ENCODE results near the gene NUCB1.
A peak's percentile ranks its signal among the peaks of the same experiment; 100 is the strongest.
"Not testable (repeated sequence)": the region's sequence is repeated elsewhere in the genome, so short reads cannot be mapped to it uniquely, and the experiment has no call there.

The NUCB1 gene

DNA sequence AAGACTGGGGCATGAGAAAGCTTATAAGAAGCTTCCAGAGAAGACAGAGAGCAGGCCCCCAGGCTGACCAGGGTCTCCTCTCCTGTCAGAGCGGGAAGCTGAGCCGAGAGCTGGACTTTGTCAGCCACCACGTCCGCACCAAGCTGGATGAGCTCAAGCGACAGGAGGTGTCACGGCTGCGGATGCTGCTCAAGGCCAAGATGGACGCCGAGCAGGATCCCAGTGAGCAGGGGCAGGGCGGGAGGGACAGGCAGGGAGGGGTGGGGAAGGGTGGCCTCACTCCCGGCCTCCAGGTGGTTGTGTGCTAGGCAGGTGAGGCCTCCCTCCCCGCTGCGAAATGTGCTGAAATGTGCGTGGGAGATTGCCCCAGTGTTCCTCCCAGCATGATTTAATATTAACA is 5.6 kb downstream of the NUCB1 start:
- DNase-seq (ENCODE audit: low read depth in 2 of 2): no peak

DNA sequence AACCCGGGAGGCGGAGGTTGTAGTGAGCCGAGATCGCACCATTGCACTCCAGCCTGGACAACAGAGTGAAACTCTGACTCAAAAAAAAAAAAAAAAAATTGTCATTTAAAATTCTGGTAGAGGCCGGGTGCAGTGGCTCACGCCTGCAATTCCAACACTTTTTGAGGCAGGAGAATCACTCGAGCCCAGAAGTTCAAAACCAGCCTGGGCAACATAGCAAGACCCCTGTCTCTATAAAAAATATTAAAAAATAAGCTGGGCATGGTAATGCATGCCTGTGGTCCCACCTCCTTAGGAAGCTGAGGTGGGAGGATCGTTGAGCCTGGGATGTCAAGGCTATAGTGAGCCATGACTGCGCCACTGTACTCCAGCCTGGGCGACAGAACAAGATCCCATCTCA is 6.2 kb downstream of the NUCB1 start:
- DNase-seq (ENCODE audit: low read depth in 2 of 2): no peak

DNA sequence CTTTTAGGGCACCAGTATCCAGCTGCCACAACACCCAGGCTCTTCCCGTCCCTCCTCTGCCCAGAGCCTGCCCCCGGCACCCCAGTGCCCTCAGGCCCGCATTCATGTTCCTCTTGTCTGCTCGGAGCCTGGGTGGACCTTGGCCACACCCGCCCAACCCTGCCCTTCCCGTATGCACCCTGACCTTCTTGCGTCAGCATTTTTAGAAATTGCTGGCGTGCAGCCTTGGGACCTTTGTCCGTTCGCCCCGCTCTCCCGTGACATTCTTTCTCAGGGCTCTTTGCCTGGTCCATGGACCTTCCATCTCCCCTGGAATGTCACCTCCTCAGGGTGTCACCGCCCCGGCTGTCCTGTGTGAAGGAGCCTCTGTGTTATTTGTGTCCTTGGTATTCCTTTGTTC is 7.6 kb downstream of the NUCB1 start:
- no peak for DNase-seq (ENCODE audit: low read depth in 2 of 2)

DNA sequence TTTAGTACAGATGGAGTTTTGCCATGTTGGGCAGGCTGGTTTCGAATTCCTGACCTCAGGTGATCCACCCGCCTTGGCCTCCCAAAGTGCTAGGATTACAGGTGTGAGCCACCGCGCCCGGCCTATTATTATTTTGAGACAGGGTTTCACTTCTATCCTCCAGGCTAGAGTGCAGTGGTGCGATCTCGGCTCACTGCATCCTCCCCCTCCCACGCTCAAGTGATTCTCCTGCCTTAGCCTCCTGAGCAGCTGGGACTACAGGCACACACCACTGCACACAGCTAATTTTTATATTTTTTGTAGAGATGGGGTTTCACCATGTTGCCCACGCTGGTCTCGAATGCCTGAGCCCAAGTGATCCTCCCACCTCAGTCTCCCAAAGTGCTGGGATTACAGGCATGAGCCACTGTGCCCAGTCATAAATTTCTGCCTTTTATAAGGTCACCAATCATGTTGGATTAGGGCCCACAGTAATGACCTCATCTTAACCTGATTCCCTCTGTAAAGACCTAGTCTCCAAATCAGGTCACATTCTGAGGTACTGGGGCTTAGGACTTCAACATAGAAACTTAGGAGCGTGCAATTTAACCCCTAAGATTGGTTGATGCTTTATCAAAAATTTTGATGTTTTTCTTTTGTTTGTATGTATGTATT is 9.4 kb downstream of the NUCB1 start:
- DNase-seq (ENCODE audit: low read depth in 2 of 2): not testable (repeated sequence)

DNA sequence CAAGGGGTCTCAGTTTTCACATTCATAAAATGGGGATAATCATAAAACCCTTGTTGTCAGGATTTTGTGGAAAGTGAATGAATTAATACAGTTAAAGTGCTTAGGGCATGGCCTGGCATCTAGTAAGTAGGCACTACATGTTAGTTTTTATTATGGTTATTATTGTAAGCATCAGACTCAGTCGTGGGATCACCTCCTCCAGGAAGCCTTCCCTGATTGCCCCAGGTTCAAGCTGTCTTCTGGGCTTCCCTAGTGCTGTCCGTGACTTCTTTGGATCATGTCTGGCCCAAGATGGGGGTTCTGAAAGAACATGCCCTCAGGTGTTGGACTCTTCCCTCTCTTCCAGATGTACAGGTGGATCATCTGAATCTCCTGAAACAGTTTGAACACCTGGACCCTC is 10.7 kb downstream of the NUCB1 start:
- no peak for DNase-seq (ENCODE audit: low read depth in 2 of 2)

DNA sequence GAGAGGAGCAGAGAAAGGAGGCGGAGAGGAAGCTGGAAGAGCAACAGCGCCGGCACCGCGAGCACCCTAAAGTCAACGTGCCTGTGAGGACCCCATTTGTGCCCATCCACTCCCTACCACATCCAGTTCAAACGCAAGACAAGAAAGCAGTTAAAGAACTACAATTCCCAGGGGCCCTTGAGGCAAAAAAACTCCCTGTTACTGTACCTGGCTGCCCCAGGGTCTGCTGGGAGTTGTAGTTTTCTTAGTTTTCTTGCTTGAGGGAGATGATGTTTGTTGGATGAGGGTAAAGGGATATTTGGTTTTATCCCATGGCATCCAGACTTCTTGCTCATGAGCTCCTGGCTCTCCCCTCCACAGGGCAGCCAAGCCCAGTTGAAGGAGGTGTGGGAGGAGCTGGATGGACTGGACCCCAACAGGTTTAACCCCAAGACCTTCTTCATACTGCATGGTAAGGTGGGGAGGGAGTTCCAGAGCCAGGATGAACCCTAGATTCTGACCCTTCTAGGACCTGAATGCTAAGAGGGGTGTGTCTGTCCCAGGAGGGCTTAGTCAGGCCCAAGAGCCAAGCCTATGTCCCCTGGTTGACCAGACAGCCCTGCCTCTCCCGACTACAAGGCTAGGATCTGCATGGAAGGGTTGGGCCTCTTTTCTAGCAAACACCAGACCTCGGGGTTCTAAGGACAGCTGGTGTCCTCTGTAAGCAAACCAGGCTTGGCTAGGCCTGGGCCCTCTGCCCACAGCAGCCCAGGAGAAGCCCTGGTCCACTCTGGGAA is 13.2 kb downstream of the NUCB1 start:
- DNase-seq (ENCODE audit: low read depth in 2 of 2): no peak

DNA sequence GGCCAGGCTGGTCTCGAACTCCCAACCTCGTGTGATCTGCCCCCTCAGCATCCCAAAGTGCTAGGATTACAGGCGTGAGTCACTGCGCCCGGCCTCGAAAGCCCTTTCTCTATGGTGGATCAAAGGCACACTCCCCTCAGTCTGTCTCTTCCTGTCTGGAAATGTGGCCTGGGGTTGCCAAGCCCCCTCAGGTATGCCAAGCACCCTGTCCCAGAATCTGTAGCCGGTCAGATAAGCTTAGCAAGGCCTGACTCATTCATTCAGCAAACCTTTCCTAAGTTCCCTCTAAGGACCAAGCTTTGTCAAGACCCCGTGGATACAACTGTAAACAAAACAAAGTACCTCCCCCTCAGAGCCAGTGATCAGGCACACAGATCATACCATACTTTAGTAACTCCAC is 14.1 kb downstream of the NUCB1 start:
- DNase-seq (ENCODE audit: low read depth in 2 of 2): no peak

DNA sequence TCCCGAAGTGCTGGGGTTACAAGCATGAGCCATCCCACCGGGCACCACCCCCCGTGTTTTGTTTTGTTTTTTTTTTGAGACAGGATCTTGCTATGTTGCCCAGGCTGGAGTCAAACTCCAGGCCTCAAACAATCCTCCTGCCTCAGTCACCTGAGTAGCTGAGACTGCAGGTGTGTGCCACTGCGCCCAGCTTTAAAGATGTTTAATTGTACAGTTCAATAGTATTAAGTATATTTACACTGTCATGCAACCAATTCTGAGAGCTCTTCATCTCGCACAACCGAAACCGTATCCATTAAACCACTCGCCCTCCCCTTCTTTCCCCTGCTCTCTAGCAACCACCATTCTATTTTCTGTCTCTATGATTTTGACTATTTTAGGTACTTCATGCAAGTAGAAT is 15.6 kb downstream of the NUCB1 start:
- DNase-seq (ENCODE audit: low read depth in 2 of 2): no peak

DNA sequence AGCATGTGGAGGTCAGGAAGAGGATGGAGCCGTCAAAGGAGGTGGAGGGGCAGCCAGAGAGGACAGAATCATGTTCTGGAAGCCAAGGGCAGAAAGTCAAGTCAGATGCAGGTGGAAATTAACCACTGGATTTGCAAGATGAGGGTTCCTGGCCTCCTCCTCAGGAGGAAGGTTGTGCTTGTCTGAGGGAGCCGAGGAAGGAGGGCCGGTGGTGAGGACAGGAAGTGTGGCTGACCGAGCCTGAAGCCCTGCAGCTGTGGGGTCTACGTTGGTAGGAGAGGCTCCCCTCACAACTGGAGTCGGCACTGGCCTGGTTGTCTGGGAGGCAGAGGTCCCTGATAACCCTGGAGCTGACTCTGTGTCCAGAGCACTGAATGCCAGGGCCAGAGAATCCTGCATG is 18.0 kb downstream of the NUCB1 start:
- DNase-seq (ENCODE audit: low read depth in 2 of 2): no peak

DNA sequence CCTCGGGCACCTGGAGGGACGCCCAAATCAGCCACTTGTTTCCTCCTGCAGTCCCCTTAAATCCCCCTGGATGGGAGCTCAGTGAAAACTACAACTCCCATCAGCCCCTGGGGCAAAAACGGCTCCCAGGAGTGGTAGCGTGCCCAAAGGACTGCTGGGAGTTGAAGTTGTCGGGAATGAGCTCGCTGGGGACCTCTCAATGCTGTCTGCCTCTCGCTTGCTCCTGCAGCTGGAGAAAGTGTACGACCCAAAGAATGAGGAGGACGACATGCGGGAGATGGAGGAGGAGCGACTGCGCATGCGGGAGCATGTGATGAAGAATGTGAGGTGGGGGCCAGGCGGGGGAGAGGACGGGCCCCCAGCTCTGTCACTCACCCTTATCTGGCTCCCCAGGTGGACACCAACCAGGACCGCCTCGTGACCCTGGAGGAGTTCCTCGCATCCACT is 18.7 kb downstream of the NUCB1 start:
- DNase-seq (ENCODE audit: low read depth in 2 of 2): no peak

DNA sequence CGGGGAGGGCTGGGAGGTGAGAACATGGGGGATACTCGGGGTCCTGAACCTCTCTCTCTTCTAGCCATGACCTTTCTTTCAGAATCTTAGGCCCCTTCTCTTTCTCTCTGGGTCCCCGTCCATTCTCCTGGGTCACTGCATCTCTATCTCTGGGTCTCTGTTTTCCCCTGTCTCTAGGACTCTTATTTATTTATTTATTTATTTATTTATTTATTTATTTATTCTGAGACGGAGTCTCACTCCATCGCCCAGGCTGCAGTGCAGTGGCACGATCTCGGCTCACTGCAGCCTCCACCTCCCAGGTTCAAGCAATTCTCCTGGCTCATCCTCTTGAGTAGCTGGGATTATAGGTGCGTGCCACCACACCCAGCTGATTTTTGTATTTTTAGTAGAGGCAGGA is 19.2 kb downstream of the NUCB1 start:
- not testable (repeated sequence) for DNase-seq (ENCODE audit: low read depth in 2 of 2)

DNA sequence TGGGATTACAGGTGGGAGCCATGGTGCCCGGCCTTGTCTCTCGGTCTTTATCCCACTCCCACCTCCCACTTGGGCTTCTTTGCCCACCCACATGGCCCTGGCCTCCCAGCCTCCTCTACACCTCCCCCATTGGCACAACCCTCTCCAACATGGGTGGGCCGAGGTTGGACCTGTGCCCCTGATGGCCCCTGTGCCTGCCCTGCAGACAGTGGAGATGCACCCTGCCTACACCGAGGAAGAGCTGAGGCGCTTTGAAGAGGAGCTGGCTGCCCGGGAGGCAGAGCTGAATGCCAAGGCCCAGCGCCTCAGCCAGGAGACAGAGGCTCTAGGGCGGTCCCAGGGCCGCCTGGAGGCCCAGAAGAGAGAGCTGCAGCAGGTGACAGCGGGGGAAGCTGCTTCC is 20.8 kb downstream of the NUCB1 start:
- DNase-seq (ENCODE audit: low read depth in 2 of 2): no peak

DNA sequence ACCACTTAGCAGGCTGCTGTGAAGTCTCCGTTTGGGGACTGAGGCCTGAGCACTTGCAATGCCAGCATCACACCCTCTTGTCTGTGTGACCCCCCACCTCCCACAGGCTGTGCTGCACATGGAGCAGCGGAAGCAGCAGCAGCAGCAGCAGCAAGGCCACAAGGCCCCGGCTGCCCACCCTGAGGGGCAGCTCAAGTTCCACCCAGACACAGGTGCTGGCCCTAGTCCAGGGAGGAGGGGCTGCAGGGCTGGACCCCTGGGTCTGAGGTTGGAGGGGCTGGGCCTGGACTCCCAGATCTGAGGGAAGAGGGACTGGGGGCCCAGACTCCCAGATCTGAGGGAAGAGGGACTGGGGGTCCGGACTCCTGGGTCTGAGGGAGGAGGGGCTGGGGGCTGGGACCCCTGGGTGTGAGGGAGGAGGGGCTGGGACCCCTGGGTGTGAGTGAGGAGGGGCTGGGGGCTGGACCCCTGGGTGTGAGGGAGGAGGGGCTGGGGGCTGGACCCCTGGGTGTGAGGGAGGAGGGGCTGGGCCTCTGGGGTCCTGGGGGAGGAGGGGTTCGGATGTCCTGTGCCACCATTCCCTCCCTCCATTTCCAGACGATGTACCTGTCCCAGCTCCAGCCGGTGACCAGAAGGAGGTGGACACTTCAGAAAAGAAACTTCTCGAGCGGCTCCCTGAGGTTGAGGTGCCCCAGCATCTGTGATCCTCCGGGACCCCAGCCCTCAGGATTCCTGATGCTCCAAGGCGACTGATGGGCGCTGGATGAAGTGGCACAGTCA is 21.8 kb downstream of the NUCB1 start:
- DNase-seq (ENCODE audit: low read depth in 2 of 2): no peak

DNA sequence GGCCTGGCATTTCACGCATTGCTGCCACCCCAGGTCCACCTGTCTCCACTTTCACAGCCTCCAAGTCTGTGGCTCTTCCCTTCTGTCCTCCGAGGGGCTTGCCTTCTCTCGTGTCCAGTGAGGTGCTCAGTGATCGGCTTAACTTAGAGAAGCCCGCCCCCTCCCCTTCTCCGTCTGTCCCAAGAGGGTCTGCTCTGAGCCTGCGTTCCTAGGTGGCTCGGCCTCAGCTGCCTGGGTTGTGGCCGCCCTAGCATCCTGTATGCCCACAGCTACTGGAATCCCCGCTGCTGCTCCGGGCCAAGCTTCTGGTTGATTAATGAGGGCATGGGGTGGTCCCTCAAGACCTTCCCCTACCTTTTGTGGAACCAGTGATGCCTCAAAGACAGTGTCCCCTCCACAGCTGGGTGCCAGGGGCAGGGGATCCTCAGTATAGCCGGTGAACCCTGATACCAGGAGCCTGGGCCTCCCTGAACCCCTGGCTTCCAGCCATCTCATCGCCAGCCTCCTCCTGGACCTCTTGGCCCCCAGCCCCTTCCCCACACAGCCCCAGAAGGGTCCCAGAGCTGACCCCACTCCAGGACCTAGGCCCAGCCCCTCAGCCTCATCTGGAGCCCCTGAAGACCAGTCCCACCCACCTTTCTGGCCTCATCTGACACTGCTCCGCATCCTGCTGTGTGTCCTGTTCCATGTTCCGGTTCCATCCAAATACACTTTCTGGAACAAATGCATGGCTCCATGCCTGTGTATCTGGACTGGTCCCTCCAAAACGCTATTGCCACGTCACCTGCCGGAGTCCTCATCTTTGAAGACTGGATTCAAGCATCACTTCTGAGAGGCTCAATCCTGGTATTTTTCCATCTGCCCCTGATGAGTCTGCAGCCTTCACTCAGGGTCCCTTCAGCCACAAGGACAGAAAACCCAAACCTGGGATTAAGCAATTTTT is 22.7 kb downstream of the NUCB1 start:
- no peak for DNase-seq (ENCODE audit: low read depth in 2 of 2)

DNA sequence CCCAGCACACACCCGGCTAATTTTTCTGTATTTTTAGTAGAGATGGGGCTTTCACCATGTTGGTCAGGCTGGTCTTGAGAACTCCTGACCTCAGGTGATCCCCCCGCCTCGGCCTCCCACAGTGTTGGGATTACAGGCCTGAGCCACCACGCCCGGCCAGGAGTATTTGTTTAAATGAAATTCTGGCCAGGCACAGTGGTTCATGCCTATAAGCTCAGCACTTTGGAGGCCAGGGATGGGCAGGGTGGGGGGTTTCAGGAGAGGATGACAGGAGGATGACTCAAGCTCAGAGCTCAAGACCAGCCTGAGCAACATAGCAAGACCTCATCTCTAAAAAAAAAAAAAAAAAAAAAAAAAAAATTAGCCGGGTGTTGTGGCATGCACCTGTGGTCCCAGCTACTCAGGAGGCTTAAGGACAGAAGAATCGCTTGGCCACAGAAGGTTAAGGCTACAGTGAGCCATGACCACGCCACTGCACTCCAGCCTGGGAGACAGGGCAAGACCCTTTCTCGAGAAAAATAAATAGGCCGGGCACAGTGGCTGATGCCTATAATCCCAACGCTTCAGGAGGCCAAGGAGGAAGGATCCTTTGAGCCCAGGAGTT is 25.2 kb downstream of the NUCB1 start:
- DNase-seq (ENCODE audit: low read depth in 2 of 2): no peak

DNA sequence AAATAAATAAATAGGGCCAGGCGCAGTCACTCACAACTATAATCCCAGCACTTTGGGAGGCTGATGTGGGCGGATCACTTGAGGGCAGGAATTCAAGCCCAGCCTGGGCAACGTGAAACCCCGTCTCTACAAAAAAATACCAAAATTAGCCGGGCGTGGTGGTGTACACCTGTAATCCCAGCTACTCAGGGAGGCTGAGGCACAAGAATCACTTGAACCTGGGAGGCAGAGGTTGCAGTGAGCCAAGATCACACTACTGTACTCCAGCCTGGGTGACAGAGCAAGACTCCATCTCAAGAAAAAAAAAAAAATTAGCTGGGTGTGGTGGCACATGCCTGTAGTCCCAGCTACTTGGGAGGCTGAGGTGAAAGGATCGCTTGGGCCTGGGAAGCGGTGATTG is 25.8 kb downstream of the NUCB1 start:
- DNase-seq (ENCODE audit: low read depth in 2 of 2): not testable (repeated sequence)

DNA sequence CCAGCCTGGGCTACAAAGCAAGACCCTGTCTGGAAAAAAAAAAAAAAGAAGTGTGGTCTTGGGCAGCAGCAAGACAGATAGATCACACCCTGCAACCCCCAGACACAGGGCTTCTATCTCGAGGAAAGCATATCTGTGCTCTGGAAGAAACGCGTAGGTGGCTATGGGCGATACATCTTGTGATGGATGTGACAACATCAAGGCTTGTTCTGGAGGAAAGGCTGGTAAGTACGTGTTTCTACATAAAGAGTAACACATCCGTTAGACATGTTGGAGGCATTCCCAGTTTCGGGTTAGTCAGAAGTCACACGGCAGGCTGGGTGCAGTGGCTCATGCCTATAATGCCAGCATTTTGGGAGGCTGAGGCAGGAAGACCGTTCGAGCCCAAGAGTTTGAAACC is 26.8 kb downstream of the NUCB1 start:
- no peak for DNase-seq (ENCODE audit: low read depth in 2 of 2)

DNA sequence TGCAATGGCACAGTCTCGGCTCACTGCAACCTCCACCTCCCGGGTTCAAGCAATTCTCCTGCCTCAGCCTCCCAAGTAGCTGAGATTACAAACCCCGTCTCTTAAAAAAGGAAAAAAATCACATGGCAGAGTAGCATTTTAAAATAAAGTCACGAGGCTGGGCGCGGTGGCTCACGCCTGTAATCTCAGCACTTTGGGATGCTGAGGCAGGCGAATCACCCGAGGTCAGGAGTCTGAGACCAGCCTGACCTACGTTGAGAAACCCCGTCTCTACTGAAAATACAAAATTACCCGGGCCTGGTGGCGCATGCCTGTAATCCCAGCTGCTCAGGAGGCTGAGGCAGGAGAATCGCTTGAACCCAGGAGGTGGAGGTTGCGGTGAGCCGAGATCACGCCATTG is 27.6 kb downstream of the NUCB1 start:
- not testable (repeated sequence) for DNase-seq (ENCODE audit: low read depth in 2 of 2)

DNA sequence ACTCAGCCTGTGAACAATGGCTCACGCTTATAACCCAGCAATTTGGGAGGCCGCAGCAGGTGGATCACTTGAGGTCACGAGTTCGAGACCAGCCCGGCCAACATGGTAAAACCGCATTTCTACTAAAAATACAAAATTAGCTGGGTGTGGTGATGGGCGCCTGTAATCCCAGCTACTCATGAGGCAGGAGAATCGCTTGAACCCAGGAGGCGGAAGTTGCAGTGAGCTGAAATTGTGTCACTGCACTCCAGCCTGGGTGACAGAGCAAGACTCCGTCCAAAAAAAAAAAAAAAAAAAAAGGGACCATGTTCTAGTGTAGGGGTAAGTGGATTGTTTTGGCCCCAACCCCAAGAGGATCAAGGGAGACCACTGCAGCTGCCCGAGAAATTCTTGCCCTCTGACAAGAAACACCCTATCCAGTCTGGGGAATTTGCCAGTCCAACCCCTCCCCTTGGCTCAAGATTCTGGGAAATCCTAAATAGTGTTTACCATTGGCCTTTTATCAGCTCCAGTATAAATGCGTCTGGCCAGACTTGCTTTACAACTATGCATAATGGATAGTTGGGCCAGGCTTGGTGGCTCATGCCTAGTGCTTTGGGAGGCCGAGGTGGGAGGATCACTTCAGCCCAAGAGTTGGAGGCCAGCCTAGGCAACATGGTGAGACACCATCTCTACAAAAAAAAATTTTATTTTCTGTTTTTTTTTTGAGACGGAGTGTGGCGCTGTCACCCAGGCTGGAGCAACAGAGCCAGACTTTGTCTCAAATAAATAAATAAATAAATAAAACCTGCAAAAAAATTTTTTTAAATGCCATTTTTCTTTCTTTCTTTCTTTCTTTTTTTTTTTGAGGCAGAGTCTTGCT is 28.3 kb downstream of the NUCB1 start:
- no peak for DNase-seq (ENCODE audit: low read depth in 2 of 2)

DNA sequence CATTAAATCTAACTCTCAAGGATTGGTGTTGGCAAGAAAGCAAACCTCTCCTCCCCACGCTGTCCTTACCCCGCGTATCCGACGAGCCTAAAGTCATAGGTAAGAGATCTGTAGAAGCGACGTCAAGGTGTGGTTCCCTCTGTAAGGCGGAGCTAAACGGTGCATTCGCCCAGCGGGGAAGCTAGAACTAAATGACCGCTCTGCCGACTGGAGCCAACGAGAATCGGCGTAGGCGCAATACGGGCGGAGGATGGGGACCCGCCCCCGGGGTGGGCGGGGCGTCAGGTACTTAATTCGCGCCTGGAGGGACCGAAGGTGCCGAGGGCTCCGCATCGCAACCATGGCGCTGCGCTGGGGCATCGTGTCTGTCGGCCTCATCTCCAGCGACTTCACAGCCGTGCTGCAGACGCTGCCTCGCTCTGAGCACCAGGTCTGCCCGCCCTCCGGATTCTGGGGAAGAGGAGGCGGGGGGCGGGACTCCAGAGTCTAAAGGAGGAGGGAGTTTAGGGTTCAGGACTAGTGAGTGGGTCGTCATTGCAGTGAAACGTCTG is 33.3 kb downstream of the NUCB1 start, which contains the start of gene DHDH:
Gene DHDH (plus strand): TSS at position 318 of the 551 bp plus-strand sequence. CDS start 23 bp downstream, at position 341.
- DNase-seq (ENCODE audit: low read depth in 2 of 2): peak; percentile 65 to 71

Data from stimulated activated CD8-positive, alpha-beta memory T cell treated with anti-CD3 and anti-CD28 coated beads, Interleukin-2, amount 100 ng/mL, for 1 hour (primary cell).